GM21526 (cell line): ENCODE measurements around the gene ZNF184.

Source experiments
- ATAC-seq: cut with Tn5 transposase; IDR thresholded peaks from one replicate; pipeline ENCODE4 v1.9.1; 2021; ENCODE audit warnings: moderate library complexity; ENCODE audit not compliant: unreplicated experiment, low FRiP score

ZNF184 gene

DNA sequence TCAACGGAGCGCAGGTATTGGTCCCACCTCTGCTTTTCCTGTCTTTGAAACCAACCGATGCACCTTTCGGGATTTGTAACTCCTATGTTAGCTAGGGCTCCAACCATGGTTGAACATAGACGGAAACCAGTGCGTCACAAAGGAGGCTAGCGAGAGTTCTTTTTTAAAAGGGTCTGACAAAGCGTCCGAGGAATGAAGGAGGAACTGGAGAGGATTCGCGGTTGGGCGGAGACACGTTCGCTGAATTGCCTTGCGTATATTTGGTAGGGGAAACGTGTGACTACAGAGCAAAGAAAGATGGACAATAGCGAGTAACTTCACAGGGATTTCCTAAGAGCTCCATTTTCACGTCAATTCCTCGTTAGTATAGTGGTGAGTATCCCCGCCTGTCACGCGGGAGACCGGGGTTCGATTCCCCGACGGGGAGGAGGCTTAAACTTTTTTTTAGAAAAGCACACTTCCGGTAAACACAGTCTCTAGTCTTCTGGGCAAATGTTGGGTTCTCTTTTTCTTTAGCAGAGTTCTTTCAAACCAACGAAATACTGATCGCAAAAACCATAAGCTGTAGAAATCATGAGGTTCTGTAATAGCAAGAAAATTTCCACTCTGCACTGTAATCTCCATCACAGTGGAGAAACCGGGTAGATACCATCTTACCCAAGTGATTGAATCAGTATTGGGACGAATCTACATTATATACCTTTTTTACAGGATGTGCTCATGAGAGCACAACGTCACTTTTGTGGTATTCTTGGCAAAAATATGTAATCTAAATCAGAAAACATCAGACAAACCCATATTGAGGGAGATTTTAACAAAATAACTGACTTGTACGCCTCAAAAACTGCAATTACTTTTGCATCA is 6.6 kb upstream of the ZNF184 start:
- ATAC-seq = peak; percentile 60

- ATAC-seq = peak; percentile 43
These were observed 5.9 kb upstream of the ZNF184 start for GRCh38 chr6:27478706-27479318.

DNA sequence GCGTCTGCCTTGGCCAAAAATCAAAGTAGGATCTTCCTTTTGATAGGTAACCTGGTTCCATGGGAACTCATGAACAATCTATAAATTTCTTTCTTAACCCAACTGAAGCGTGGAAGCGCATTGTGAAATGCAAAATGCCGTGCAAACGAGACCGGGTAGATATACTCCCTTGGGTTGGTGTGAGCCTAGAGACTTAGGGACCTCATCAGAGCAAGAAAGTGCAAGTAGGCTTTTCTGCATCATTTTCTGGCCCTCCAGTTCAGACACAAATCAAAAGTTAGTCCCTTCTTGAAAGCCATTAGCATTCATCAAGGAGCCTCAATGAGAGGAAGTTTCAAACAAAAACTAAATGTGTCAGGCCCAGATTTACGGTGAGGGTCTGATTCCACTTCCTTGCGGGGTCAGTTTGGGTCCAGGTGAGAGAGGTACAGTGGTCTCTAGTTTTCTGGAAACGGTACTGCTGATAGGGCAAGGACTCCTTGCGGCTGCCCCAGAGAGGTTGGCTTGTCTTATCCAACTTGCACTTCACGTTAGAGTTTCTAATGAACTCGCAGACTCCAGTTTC is 5.3 kb upstream of the ZNF184 start:
- peak; percentile 20 for ATAC-seq

- ATAC-seq = no peak
These were observed 4.6 kb upstream of the ZNF184 start for GRCh38 chr6:27477318-27478013.

DNA sequence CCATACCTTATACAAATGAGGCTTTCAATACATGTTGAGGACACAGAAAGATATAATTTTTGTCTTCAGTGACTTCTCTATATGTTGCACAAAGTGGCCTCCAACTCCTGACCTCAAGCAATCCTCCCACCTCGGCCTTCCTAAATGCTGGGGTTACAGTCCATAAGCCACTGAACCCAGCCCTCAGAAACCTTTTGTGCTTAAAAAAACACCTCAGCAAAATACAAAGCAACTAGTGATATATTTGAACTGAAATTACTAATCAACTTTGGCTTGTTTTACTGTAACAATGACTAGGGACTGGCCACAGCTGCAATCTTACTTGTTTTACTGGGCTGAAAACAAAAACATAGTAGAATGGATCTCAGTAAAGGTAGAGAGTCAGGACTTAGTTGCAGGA is 3.2 kb upstream of the ZNF184 start:
- no peak for ATAC-seq

- ATAC-seq = no peak
These were observed 1.8 kb upstream of the ZNF184 start for GRCh38 chr6:27474672-27475071.

GRCh38 chr6:27474172-27474465 is 1.2 kb upstream of the ZNF184 start:
- no peak for ATAC-seq

DNA sequence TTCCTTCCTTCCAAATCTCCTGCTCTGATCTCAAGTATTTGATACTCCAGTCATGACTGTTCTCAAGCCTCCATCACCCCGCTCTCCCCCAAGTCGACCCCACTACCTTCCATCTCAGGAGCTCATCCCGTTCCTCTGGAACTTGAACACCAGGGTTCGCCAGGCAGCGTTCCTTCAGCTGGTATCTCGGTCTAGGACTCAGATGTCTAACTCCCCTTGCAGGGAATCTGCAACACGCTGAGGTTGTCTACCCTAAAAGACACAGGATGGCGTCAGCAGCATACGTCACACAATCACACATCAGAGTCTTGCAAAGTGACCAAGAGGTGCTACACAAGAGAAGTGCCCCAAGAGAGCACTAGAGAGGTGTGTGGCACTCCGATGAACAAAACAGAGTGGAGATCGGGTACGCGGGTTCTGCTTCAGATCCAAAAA is 706 bp downstream of the ZNF184 start:
- ATAC-seq = peak; percentile 37

DNA sequence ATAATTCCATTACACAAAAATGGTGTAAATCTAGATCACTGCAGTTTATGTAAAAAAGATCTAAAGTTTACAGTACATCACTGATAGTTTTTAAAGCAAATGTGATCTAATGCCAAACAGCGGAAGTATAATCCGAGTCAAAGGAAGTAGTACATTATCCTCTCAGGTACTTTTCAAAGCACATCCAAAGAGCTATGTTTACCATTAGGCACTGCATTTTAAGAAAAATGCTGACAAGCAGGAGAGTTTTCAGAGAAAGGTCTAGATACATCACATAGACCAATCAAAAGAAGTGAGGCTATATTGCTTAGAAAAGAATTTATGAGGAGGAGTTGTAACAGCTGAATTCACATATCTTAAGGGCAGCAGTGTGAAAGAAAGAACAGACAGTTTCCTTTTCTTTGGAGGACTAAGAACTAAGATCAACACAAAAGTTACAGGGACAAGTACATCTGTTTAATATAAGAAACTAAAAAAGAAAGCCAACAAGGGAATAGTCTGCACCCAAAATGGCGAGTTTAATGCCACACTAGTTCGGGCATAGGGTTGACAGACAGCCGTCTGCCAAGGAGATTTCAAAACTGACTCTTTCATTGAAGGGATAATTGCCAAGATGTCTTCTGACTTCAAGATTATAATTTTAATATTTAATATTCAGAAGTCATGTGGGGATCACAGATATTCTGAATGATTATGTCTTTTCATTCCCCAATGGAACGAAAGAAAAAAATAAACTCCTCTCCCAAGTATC is 1.4 kb downstream of the ZNF184 start:
- ATAC-seq = no peak

DNA sequence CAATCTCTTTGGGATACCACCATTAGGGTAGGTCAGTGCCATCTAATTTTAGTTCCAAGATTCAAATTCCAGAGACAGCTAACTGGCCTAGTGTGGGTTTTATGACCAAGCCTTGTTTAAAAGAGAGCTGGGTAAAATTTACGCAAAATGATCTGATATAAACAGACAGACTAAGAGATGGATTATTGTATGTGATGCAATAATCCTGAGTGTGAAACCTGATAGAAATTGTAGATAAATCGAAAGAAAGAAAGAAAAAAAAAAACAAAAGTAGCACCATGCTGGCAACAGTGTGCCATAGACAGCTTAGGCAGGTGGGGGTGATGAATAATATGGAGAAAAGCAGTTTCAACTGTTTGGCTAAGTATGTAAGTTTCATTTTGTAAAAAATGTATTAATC is 2.9 kb downstream of the ZNF184 start:
- ATAC-seq = no peak

DNA sequence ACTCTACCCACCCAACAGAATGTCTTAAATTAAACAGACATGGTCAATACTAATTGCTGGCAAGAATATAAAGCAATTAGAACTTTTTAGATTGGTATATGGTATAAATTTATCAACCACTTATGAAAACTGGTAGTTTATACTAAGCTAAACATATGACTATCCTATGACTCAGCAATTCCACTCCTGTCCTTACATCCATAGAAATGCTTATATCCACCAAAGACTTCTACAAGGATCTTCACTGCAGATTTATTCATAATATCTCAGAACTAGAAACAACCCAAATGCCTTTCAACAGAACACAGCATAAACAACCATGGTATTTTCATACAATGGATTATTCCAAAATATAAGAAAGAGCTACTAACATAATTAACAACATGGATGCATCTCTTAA is 4.6 kb downstream of the ZNF184 start:
- ATAC-seq = no peak

- no peak for ATAC-seq
These were observed 20.4 kb downstream of the ZNF184 start for GRCh38 chr6:27452496-27452897.

GRCh38 chr6:27451660-27452390 is 21.1 kb downstream of the ZNF184 start:
- ATAC-seq = no peak

GRCh38 chr6:27448456-27448855 is 24.4 kb downstream of the ZNF184 start:
- ATAC-seq = no peak

DNA sequence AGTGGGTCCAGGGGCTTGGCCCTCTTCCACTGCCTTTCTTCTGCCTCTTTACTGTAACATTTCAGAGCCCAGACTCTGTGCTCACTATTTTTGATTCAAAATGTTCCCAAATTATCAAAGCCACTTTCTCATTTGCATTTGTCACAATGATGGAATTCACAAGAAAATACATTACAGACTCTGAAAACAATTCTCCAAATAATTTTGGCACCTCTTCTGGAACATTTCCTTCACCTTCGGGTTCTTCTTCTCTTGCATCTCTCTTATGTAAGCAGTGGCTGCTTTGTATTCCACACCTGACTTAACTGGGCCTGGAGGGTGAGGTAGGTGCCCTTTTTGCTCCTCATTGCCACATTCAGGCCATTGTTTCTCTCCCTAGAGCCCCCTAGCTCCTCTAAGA is 30.0 kb downstream of the ZNF184 start:
- no peak for ATAC-seq

DNA sequence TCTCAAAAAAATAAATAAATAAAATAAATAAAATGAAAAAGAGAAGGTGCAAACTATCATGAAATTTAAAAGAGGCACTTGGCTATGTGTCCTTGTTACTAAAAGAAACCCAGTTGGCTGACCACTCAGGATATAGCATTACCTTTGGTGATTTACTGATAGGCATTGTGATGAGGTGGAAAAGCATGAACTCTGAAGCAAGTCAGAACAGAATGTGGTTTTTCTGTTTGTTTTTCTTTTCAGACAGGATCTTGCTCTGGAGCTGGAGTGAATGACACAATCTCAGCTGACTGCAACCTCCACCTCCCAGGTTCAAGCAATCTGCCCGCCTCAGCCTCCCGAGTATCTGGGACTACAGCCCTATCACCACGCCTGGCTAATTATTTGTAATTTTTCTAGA is 31.9 kb downstream of the ZNF184 start:
- ATAC-seq = no peak

DNA sequence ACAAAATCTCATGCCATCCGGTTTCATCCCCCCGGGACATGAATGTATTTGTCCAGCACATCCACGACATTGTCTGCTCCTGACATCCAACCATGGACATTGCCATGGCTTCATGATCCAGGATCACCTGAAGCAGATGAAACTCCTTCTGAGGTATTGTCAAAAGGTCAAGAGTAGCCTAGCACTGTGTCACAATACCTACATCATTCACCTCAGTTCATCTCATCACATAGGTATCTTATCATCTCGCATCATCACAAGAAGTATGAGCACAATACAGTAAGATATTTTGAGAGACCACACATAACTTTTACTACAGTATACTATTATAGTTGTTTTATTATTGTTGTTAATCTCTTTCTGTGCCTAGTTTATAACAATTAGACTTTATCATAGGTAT is 33.5 kb downstream of the ZNF184 start:
- no peak for ATAC-seq

- ATAC-seq = no peak
These were observed 39.2 kb downstream of the ZNF184 start for GRCh38 chr6:27433714-27434113.

GRCh38 chr6:27428966-27429365 is 43.9 kb downstream of the ZNF184 start:
- ATAC-seq = no peak

DNA sequence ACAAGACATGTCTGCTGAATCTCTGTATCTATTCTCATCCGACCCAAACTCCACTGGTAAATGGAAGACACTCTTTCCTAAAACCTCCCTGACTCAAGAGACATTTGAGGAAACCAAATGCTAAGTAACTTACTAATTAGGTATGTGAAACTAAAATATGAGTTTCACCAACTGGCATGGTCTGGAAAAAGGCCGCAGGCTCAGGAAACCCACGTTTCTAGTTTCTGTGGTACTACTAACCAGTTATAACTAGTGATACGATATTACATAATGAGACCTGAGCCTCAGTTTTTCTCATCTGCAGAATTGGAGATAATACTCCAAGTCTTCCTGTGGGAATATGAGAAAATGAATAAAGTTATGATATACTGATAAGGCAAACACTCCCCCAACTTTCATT is 44.4 kb downstream of the ZNF184 start:
- no peak for ATAC-seq
